Nucleus accumbens (tissue), 56 donors: ENCODE results near the gene AIDA.
"Not testable (repeated sequence)": the region's sequence is repeated elsewhere in the genome, so short reads cannot be mapped to it uniquely, and the experiment has no call there.

Source experiments
- DNase-seq, 56 donors: peaks; one replicate each; lab custom pipeline; 2025; lab: John Stamatoyannopoulos, UW

The AIDA gene, protein sequence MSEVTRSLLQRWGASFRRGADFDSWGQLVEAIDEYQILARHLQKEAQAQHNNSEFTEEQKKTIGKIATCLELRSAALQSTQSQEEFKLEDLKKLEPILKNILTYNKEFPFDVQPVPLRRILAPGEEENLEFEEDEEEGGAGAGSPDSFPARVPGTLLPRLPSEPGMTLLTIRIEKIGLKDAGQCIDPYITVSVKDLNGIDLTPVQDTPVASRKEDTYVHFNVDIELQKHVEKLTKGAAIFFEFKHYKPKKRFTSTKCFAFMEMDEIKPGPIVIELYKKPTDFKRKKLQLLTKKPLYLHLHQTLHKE

DNA sequence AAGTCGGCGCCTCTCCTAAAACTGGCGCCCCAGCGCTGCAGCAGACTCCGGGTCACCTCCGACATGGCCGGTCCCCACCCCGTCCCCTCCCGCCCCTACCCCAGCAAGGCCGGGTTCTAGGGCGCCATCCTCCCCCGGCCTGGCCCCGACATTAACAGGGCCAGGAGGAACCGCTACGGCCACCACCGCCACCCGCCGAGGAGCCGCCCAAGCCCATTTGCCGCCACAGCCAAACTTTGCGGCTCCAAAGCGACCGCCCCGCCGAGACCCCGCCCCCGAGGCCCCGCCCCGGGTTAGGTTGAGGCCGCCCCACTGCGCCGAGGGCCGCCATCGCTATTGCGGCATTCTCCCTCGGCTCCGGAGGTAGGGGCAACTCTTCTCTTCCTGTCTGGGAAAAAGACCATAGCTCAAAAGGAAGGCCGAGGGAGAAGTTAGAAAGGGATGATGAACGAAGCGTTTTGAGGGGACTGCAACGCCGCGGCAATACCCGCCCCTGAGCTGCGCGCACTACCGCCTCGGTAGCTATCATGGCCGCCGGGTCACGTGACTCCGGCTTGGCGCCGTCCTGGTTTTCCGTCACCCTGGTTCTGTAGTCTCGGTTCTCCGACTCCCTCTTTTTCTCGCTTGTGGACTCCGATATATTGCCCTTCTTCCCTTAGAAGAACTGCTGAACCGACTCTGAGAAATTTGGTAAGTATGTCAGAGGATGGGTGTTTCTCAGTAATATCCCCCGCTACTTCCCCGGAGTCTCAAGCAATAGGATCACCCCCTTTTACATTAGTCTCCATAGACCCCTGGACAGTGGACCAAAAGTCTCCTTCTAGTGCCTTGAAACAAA, at the start of gene AIDA, which contains the start of gene BROX:
TSS of gene AIDA (minus strand) at position 239 of the 838 bp plus-strand sequence. CDS start at position 65, 174 bp downstream.
TSS of gene BROX (plus strand) at position 312 of the 838 bp plus-strand sequence. CDS start 3,136 bp downstream, outside the sequence.
- DNase-seq: peak; percentile 54 to 99 (median 92)

DNA sequence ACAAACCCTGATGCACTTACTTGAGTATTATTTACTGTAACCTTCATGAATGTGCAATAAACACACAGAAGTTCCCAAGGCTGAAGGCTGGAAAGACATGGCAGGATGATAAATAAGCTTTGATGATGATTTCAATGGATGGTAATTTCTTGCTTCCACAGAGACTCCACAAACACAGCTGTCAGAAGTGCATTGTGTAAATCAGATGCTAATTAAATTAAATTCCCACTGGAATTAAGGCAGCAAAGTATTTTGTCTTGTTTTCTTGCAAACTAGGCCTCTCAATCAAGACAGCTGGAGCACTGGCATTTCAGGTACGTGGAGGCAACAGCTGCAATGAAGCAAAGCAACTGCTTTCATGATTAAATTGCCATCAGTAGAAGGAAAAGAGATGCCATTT, 48.8 kb upstream of the AIDA start:
- no peak for DNase-seq

DNA sequence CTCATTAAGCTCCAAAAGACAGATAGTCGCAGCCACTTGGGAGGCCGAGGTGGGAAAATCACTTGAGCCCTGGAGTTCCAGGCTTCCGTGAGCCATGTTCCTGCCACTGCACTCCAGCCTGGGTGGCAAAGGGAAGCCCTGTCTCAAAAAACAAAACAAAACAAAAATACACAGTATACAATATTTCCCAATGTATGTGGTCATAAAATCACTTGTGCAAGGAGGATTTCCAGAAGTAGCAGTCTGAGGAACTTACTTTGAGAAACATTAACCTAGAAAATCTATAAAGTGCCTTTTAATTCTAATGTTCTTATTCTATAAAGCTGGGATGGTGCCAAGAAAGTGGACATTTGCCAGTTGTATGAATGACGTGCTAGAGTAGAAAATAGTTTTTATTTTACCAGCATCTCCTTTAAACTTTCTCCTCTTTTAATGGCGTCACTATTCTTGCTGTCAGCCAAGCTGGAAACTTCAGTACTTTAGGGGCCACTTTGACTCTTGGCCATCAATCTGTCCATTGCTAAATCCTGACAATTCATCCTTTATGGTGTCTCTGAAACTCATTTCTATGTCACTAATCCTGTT, 47.3 kb upstream of the AIDA start:
- DNase-seq: no peak

DNA sequence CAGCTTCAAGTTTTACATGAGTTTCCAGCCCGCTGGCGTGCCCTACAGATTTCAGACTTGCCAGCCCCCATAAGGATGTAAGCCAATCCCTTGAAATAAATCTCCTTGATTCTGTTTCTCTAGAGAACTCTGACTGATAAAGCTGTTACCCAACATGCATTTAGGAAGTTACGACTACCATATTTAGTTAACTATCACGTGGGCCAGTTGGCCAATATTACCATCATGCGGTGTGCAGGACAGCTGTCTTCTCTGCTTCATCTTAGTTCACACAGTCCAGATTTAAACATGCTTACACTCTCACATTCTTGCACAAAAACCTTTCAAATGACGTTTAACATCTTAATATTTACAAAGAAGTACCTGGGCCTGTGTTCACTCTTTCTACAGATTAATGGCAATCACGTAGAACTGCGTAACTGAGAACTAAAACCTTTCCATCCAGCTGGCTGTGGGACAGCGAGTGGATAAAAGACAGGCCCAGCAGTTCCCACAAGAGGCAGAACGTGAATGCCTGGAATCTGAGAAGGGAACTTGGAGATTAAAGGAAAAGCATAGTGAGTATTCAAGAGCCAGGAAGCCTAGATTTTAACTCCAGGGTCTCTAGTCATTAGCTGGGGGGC, 45.5 kb upstream of the AIDA start:
- peak in 1 of 56 donors; percentile 30 for DNase-seq

DNA sequence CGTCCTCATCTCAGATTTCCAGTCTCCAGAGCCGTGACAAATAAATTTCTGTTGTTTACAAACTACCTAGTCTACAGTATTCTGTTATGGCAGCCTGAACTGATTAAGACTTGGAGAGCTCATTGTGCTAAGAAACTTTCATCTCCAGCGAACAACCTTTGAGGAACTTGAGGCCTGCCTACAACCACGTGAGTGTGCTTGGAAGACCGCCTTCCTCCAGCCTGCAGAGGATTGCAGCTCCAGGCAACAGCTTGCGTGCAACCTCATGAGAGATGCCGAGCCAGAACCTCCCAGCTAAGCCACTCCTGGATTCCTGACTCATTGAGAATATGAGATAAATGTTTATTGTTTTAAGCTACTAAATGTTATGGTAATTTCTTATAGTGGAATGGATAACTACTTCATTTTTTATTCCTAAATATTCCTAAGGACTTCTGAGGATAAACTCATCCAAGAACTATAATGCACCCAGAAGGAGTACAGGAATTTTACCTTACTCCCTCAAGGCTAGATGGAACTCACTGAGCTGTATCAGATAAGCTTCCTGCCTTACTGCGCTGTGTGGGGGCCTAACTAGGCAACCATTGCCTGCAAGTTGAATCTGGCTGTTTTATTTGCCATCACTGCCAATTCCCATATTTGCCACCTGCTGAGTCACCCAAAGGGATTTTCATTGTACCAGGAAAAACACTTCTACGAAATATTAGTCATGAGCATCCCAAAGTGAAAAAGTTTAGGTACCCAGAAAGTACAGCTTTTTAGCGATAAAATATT, 42.3 kb upstream of the AIDA start:
- peak in 14 of 56 donors; percentile 1 to 68 (median 18) for DNase-seq

DNA sequence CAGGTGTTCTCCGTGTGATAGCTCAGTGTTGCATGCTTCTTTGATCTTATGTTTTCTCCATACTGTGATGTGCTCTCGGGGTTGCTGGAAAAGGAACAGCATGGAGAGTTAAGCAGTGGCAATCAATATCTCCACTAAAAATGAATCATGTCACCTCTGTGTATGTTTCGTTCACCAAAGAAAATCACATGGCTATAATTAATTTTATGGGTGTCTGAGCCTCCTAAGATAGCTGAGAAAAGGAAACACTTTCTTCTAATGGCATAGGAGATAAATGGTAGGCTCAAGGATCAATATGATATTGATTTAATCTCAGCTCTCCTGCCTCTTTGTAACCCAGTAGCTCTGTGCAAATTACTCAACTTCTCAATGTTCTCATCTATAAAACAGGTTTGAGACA, 39.0 kb upstream of the AIDA start:
- DNase-seq: no peak

DNA sequence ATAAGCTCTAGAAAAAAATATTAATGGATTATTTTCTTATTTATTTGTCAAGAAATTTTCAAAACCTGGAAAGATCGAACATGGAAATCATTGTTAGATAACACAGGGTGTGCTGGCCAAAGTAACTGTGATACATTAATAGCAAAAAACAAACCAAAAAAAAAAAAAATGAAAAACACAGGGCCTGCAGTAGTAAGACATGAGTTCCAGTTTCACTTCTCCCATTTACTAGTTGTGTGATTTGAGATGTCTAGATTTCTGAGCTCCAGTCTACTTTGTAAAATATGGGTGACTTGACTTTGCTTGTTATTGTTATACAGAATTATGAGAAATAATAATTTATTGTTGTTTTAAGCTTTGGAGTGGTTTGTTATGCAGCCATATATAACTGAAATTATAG, 38.4 kb upstream of the AIDA start:
- DNase-seq: no peak

DNA sequence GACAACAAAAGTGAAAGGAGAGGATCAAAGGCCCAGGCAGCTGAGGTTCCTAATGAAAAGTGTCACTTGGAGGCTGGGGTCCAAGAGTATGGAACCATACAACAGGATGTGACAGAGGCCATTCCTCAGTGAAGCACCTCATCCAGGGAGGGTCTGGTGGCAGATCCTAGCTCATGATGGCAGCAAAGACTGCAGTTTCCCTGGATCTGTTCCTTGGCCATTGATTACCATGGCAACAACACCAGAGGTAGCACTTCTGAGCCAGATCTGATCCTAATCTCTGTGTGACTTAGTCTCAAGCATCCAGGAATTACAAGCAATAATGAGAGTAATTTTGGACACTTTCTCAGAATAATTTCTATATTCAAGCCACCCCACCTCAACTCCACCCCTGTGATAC, 37.6 kb upstream of the AIDA start:
- DNase-seq: no peak

DNA sequence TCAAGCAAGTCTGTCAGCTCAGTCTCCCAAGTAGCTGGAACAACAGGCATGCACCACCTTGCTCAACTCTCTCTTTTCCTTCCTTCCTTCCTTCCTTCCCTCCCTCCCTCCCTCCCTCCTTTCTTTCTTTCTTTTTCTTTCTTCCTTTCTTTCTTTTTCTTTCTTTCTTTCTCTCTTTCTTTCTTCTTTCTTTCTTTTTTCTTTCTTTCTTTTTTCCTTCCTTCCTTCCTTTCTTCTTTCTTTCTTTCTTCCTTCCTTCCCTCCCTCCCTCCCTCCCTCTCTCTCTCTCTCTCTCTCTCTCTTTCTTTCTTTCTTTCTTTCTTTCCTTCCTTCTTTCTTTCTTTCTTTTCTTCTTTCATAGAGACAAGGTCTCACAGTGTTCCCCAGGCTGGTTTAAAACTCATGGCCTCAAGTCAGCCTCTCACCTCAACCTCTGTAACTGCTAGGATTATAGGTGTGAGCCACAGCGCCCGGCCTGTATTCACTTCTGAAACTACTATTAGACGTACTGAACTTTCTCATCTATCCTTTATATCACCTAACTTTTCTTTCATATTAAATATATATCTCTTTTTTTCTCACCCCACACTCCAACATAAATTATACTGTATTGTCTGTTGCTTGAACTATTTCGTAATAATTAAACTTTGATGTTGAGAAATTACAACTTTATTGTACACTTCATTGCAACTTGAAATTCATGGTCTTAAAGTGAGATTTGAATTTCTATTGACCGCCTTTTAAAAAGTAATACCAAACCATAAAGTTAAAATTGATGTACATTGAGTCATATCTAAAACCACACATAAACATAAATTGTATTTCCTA, 29.6 kb upstream of the AIDA start:
- not testable (repeated sequence) for DNase-seq

DNA sequence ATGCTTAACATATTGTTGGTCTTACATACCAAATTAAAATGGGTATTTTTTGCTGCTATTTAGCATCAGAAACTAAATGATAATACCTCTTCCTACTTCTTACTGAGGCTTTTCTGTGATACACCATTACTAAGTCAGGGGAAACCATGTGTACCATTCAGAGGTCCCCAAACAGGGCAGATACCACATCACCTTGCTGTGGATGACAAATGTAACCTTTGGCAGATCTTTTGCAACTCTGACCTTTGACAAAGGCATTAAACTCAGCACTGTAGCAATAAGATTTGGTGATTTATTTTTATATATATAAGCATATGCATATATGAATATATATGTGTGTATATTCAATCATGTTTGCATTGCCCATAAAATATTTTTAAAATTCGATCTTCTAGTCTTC, 27.6 kb upstream of the AIDA start:
- no peak for DNase-seq

DNA sequence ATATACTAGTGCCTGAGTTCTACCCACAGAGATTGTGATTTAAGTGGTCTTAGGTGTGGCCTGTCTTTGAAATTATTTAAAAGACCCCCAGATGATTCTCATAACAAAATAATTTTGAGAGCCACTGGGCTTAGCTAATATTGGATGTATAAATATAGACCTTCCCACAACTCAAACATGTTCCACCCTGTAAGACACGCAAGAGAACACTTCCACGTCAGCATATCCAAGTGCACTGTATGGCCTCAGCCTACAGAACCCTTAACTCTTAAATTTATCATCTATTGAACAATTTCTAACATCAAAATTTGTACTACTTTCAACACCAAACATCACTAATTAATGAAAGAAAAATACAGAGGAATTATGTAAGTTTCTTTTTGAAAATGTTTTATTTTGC, 27.2 kb upstream of the AIDA start:
- DNase-seq: no peak

DNA sequence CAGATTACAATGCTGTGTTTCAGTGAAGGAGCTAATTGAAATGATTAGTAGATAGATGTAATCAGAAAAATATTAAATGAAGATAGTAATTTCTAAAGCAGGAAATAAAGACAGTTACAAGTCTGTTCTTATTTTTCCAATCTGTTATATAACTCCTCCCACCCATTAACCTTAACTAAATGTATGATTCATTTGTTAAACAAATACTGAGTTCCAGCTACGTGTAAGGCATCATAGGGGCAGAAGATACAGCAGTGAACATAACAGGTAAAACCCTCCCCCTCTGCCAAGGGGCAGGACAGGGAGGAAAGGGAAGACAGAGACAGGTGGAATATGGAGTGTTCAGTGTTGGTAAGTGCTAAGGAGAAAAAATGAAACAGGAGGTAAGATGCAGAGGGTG, 24.7 kb upstream of the AIDA start, which contains the start of gene FAM177B:
TSS of gene FAM177B (plus strand) at position 231 of the 400 bp plus-strand sequence. CDS start 9,344 bp downstream, outside the sequence.
- DNase-seq: peak in 2 of 56 donors; percentile 3 to 8

DNA sequence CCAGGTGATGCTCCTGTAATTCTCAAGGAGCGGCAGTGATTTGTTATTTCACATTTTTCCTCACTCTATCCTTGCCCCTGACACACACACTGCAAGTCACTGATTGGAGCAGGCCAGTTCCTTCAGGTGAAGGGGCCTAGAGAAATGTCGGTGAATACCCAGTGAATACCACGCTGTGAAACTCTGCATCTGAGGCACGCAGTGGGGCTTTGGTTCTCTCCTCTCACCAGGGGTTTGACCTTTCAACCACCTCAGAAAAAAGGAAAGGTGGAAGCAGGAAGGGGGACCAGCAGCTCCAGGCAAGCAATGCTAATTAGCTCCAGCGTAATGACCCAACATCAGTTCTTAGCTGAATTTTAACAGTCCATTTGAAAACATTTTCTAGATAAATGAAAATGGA, 24.2 kb upstream of the AIDA start:
- DNase-seq: no peak

DNA sequence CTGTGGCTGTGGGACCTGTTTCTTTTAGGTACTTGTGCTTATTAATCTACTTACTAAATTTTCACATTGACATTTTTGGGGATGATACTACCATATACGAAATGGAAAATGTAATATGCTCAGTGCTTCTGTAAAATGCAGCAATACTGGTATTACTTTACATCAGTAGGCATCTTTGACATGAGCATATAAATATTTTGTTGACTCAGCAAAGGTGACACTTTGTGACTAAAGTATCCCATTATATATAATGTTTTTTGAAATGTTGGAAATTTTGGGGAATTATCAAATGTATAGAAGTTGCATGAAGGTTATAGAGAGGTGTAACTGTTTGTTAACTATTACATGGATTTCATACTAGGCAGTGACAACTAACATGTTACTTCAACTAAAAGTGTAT, 22.4 kb upstream of the AIDA start:
- no peak for DNase-seq

DNA sequence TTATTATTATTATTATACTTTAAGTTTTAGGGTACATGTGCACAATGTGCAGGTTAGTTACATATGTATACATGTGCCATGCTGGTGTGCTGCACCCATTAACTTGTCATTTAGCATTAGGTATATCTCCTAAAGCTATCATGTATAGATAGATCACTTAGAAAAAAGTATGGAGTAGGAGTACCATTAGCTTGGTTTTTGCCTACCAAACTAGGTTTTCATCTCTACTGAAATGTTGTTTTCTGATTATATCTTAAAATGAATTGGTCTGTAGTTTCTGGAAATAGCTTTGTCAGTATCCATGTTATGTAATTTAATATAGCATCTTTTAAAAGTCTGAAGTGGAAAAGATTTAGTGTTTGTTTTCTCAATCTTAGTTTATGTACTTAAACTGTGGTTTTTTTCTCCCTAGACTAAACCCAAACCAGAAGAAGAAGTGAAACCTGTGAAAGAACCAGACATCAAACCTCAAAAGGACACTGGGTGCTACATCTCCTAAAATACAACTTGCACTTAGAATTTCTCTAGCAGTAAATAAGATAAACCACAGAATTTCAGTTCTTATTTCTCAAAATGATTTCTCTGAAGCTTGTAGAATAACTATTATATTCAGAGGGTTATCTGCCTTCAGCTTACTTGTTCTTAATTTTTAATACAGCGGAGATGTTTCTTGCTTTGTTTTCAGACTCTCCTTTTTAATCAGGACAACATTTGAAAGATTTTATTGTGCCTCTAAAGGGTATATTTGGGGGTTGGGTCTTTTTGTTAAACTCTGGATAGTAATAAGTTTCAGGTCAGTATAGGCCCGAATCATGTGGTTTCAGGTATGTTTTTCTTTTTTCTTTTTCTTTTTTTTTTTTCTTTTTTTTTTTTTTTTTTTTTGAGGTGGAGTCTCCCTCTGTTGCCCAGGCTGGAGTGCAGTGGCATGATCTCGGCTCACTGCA, 20.2 kb upstream of the AIDA start:
- no peak for DNase-seq

DNA sequence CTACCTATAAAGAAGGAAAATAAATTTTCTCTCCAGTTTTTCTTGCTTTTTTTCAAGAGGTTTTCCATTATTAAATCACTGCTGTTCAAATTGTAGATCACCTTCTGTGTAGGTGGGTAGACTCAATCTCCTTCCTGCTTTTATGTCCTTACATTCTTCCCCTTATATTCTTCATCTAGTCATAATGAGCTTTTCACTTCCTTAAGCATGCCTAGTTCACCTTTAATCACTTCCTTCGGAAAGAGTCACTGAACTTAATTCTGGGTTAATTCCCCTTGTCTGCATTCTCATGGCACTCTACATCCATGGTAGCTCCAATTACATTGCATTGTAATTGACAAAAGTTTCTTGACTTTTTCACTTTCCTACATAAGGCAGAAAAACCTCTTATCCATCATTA, 18.6 kb upstream of the AIDA start:
- no peak for DNase-seq

DNA sequence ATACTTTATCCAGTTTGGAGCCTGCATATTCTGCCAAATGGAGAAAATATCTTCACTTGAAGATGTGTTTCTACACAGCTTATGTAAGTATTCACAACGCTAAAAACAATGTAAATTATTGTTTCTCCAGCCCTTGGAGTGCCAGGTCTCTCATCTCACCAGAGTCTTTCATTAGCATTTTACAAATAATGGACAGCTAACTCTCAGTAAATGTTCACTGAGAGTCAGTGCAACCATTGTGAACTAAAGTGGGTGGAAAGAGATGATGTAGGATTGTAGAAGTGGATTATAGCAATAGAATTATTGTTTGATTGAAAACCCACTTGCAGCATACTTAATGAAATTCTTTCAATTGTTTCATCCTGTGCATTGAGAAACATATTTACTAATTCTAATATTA, 16.5 kb upstream of the AIDA start:
- DNase-seq: no peak

DNA sequence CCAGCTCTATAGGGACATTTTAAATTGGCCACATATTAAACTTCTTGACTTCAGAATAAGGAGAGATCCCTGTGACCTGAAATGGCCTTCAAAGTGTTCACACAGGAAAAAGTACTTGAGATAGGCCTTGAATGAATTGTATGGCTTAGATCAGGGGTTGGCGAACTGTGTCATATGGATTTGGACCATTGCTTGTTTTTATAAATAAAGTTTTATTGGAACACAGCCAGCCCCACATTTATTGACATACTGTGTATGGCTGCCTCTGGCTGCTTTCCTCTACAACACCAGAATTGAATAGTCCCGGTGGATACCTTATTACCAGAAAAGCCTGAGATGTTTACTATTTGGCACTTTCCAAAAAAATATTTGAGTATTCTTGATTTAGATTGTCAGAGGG, 4.1 kb upstream of the AIDA start:
- DNase-seq: no peak
